HG03469 (cell line): ENCODE results near the gene SLC6A1.

Experiments
- ATAC-seq: cut with Tn5 transposase; IDR thresholded peaks from one replicate; pipeline ENCODE4 v1.9.1; 2021; ENCODE audit warnings: mild to moderate bottlenecking, moderate library complexity, moderate number of reproducible peaks; ENCODE audit not compliant: unreplicated experiment

SLC6A1 gene

DNA sequence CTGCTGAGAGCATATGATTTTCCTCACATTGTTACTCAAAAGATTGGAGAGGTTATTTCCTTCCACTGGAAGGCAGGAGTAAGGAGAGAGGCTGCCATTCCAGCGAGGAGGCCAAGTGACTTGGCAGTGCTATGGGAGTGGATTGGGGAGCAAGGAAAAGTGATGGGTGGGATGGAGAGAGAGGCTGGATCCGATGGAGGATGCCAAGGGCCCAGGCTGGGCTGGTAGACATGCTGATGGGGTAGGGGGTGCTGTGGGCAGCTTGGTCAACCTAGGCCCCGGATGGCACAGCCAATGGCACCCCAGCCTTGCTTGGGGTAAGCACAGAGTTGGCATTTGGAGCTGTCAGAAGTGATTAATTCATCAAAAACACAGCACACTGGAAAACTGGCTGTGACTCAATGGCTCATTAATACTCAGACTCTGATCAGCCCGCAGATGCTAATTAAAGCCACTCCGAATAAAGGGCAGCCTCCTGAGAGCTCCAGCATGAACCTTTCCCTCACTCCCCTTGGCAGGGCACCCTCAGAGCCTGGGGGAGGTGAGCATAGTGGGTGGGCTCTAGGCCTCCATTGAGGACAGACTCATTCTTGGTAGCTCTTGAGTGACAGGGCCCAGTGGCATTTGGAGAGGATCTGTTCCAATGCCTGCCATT lies 22.1 kb upstream of the SLC6A1 start:
- no peak for ATAC-seq

DNA sequence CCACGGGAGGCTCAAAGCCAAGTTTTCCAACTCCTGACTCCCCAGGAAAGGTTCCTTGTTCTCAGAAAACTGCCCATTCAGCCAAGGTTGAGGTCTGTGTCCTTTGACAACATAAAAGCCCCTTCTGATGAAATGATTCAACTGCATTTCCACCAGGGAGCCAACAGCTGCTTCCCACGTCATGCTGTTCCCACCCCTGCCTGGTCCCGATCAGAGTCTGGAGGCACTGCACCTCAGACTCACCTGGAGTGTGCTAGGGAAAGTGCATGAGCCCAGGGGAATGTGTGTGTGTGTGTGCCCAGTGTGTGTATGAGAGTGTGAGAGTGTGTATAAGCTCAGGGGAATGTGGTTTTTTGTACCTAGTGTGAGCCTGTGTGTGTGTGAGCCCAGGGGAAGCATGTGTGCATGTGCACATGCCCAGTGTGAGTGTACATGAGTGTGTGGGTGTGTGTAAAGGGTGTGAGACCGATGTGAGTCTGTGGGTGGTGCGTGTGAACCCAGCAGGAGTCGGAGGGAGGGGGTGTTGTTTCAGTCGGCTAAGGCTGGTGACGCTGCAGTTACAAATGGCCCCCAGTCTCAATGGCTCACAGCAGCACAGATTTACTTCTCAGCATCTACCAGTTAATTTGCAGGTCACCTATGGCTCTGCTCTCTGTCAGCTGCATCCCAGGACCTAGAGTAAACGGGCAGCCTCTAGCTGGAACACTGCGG lies 20.3 kb upstream of the SLC6A1 start:
- ATAC-seq: no peak

DNA sequence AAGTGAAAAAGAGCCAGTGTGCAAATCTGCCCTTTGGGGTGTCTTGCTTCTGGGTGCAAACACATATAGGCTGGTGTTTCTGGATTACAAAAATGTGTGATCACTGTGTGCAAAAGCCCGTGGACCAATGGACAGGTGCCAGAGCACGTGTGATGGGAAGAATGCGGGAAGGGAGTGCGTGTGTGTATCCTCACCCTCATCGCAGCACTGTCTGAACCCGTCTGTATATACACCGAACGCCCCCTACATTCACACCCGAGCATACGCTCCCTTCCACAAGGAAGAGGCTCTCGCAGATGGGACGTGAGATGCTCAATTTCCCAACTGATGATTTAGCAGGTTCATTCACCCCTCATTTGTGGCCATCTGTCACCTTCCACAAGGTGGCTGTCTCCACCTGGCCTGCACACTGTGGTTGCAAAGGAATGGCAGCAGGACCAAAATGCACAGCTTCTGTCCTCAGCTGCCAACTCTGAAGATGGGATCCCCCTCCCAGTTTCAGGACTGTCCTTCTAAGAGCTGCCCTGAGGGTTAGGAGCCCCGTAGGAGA lies 19.4 kb upstream of the SLC6A1 start:
- ATAC-seq: no peak

DNA sequence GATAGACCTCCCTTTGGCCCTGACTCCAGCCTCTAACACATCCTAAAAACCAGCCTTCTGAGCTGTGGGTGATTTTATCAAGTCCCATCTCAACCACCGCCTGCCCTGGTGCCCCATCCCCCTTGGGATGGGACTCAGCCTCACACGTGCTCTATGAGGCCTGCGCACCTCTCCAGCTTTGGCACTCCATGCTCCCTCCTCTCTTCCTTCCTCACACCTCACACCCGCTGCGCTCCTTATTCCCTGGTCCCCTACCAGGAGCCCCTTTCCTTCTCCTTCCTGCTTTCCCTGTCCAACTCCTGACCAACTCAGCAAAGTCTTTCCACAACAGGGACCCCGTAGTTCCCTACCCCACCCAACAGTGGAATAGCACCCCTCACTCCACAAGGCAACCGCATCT lies 18.4 kb upstream of the SLC6A1 start:
- ATAC-seq: no peak

DNA sequence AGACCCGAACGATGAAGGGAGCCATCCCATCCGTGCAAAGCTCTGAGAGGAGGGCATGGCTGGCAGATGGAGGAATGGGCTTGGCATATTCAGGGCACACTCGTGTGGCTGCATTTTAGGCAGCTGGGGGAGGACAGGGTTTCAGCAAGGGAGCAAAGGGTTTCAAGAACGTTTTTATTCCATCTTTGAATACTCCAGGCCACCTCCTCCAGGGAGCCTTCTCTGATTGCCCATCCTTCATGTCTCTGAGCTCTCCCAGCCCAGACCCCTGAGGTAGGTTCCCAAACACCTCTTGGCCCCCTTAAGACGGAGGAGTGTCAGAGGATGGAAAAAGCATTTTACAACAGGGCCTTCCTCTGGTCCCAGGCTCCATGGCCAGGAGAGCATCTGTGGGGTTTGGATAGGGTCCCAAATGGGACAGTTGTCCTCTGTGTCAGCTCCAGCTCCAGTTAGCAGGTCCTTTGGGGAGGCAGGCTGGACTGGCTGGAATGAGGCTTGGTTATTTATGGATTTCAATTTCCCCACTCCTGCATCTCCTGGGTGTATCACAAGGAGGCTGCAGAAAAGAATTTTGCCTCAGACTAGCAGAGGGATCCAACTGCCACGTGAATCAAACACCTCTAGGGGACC lies 17.7 kb upstream of the SLC6A1 start:
- ATAC-seq: no peak

DNA sequence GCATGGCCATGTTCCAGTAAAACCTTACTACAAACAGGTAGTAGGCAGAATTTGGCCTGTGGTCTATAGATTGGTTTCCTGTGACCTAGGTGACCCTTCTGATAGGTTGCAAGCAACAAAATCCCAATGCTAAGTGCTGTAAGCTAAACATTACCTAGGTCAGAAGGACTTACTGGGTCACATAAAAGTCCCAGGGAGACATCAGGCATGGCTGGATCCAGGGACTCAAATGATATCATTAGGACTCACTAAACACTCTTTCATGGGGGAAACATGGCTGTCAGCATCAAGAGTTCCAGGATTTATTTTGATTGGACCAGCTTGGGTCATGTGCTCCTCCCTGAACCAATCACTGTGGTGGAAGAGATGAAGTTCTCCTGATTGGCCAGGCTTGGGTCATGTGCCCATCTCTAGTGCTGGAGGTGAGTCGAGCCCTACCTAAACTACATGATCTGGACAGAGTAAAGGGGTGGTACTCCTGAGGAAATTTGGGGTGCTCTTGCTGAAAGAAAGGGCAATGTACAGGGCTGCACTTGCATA lies 16.8 kb upstream of the SLC6A1 start:
- ATAC-seq: no peak

DNA sequence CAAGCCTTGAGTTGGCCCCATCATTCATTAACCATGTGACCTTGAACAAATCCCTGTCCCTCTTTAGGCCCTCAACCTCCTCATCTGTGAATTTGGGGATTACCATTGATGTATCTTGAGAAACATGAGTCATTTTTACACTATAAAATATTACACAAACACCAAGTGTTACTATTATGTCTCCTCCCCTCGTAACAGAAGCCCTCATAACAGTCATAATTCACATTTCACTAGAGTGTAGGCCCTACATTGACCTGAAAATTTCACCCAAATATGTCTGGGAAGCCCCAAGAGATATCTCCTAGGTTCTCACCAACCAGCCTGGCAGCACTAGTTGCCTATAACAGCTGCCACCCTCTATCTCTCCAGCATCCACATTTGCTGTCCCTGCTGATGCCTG lies 15.8 kb upstream of the SLC6A1 start:
- no peak for ATAC-seq

DNA sequence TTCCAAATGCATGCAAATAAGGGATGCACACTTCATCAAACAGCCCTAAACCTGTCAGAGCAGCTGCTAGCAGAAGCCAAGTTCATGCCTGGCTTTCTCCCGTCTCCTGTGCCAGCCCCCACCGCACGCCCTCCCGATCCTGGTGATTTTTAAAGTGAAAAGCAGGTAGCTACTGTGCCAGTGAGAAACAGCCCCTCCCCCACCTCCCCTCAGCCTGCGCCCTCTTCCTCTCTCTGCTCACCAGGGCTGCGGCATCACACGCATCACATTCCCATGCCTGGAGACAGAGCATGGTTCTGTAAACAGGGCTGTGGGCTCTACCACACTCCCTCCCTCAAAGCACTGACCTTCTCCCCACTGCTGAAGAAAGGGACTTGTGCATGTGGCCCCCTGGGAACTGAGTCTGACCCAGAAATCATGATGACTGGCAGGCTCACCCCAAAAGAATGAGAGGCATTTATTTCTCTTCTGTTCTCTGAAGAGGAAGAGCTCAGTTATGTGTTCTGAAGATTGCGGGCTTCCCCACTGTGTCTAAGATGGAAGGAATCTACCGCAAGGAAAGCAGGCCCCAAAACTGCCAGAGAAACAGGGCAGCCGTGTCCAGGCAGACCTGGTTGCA lies 14.5 kb upstream of the SLC6A1 start:
- ATAC-seq: no peak

DNA sequence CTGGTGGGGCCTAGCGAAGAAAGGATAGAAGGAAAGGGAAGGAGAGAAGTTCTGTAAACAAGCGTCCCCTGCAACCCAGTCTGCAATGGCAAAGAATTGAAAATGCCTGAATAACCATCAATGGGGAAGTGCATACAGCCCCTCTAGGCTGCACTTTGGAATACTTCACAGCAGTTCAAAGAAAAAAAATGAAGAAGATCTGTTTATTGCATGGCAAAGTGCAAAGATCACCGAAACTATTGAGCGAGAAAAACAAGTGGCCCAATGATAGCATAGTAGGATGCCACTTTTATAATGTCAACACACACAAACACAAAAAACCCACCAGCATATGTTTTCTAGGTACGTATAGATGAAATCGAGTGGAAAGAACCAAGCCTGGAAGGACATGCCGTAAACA lies 13.6 kb upstream of the SLC6A1 start:
- ATAC-seq: no peak

DNA sequence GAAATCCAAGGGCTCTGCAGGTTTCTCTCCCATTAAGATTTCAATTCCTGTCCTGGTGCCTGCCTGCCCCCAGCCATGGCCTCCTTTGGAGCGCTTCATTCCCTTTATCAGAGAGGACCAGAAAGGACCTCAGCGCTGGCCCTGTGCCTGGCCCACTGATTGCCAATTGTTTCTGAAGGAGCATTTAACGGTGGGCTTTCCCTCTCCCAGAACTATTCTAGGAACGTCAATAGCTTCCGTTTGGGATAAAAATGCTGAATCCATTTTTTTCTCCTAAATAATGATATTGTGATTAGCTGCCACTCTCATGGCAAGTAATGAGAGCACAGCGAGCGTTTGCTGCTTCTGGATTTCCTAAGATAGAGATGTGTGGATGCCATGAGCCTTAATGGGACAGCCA lies 12.2 kb upstream of the SLC6A1 start:
- ATAC-seq: no peak

DNA sequence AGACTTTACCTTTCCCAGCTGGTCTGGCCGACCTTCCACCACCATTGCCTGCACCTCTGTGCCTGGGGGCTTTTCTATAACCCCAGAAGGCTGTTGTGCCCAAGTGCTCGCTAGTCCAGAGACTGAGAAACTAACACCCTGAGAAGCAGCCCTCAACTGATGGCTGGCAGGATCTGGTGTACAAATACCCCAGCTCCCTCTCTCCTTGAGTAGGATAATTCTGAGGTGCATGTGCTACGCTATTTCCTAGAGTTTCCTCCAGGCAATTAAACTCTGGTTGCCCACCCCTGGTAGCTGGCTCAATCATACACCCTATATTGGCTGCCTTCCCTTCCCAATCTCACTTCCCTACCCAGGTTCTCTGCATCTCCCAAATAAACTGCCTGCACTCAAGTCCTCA lies 11.5 kb upstream of the SLC6A1 start:
- no peak for ATAC-seq

DNA sequence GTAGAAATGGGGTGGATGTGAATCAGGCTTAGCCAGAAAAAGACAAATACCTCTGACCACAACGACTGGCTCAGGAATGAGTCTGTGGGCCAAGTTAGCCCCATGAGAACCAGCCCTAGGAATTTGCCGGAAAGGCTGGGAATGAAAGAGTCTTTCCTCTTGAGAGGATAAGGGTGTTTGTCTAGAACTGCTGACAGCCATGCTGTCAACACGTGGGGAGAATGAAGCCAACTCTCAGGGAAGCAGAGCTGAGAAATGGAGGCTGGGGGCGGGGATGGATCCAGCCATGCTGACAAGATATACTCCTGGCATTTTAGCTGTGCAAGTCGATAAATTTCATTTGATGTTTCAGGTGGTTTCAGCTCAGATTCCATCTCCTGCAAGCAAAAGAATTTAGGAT lies 10.6 kb upstream of the SLC6A1 start:
- no peak for ATAC-seq

DNA sequence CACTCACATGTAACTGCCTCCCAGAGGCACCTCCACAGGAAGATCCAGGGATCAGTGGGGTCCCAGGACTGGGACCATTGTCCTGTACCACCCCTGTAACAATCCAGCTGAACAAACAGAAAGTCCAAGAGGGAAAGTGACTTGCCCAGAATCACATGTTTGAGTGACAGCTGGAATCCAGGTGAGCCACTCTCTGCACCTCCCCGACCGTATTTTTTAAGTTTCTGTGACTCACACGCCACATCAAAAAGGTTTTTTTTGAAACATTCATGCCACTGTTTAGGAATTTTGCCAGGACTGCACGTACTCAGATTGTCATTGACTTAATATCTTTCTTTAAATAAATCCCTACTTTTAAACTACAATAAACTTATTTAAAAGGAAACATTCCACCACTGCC lies 9.8 kb upstream of the SLC6A1 start:
- ATAC-seq: no peak

DNA sequence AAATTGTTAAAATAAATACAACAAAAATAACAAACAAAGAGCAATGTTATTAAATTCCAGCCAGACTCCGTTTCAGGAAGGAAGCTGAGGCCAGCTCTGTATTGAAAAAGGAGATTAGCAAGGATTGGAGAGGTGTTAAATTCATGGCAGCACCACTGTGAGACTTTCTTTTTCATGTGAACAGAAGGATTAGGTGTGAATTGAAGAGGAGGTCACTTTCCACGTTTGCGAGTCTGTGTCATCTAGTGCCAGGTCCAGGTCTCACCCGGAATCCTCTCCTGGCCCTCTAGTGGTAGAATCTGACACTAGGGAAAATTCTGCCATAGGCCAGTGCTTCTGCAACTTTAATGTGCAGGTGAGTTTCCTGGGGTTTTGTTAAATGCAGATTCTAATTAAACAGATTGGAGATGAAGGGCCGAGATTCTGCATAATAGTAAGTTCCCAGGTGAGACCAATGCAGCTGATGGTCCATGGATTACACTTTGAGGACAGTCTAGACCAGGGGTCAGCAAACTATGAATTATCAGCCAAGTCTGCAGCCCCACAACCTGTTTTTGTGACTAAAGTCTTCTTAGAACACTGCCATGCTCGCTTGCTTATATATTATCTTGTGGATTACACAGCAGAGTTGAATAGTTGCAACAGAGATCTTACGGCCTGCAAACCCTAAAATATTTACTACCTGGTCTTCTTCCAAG lies 9.2 kb upstream of the SLC6A1 start:
- ATAC-seq: no peak

DNA sequence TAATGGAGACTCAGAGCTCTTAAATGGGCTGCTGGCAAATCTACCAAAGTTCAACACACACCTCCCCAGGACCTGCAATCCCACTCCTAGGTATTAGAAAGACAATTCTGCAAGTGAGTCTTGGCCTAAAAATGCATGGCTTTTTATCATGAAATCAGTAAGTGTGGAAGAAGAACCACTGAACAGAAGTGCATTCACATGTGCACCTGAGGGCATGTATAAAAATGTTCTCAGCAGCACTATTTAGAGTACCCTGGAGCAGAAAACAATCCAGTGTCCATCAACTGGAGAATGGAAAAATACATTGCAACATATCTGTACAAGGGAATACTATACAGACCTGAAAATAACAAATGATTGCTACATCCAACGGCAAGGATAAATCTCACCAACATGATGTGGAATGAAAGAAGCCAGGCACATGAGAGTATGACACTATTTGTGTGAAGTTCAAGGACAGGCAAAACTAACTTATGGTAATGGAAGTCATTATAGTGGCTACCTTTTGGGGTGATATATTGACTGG lies 8.1 kb upstream of the SLC6A1 start:
- no peak for ATAC-seq

DNA sequence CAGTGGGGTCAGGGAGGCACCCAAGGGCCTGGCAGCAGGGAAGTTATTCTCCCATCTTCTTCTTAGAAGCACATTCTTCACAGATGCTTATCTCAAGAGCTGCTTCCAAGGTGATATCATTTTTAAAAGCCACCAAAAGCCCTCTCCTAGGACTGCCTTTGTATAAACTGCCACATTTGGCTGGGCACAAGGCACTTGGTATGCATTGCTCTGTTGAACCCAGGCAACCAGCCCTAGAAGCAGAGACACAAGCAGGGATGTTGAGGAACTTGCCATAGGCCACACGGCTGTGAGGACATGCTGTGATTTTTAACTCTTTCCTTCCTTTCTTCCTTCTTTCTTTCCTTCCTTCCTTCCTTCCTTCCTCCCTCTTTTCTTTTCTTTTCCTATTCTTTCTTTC lies 7.4 kb upstream of the SLC6A1 start:
- ATAC-seq: no peak

DNA sequence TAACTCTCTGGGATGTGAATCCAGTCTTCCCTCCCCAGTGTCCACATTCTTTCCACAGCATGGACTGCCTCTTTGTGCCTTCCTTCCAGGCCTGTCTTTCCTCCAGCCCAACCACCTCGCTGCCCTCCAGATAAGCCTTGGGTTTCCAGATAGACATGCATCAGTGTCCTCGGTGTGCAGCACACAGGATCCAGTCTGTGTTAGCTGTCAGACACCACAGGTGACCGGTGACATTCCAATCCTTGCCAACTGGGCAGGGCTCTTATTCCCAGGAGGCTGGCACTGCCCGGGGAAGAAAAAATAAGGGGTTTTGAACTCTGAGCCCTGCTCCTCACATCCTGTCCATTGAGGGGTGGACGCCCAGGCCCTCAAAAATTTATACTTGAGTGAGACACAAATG lies 6.0 kb upstream of the SLC6A1 start:
- no peak for ATAC-seq

DNA sequence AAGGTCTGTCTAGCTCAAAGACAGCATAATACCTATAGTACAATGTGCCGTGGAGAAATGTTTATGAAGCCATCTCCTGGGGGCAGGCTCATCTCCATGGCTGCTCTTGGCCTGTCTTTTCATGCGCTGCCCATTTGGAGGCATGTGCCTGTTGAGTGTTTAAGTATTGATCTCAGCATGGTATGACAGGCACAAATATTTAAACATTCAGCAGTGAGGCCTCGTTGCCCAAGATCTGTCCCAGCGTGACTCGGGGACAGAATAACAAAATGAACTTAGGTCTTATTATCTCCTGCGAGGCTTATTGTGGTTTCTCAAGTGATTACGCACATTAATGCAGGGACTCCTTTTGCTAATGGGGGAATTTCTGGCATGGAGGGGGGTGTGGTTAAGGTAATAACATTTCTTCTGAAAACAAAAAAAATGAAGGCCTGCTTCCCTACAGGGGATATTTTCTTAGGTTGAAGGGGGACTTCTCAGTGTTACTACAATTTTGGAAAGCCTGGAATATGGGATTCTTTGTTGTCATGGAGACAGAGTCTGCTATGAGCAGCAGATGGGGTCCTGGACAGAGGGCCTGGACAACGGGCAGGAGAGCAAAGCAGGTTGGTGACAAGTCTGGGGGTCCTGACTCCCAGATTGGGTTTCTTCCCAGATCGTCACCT lies 4.4 kb upstream of the SLC6A1 start:
- ATAC-seq: no peak

DNA sequence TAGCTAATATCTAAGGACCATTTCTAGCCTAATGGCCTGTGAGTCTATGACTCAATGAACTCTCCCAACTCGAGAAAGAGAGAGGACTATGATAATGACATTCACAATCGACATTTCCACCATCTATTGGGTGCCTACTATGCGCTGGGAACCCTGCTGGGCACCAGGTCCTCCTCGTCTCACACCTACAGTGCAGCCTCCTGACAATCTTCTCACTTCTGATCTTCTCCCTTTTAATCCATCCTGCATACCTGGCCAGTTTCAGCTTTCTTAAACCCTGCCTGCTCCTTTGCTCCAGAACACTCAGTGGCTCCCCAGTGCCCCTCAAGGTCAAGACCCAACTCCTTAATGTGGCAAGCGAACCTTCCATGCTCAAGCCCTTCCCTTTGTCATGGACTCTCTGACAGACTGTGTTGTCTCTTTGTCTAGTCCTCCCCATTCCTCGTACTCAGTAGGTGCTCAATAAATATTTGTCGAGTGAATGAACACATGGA lies 3.5 kb upstream of the SLC6A1 start:
- no peak for ATAC-seq
